ENCODE measurements around the gene CRTAP.
A peak's percentile ranks its signal among the peaks of the same experiment; 100 is the strongest.
"Not testable (repeated sequence)": the region's sequence is repeated elsewhere in the genome, so short reads cannot be mapped to it uniquely, and the experiment has no call there.

CRTAP gene

GRCh38 chr3:33113772-33114621 is at the start of gene CRTAP:
CRTAP (plus strand) TSS chr3:33114014; CDS start chr3:33114078, 64 bp downstream.
- DNase-seq: peak; percentile 81

- DNase-seq: no peak
These were observed 48.9 kb upstream of the CRTAP start for GRCh38 chr3:33064929-33065328.

DNA sequence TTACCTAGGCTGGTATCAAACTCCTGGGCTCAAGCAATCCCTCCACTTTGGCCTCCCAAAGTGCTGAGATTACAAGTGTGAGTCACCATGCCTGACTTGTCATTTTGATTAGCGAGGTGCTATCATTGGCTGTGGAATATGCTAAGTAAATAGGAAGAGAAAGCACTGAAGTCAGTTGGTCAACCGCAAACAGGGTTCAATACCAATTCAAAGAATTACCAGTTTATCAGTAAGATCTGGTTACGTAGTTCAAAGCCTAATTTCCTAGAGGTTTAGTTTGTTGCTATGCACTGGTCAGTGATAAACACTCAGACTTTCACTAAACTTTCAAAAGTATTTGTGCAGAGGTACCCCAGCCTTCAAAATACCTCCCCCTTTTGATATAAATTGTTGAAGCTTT is 46.3 kb upstream of the CRTAP start:
- DNase-seq: no peak

DNA sequence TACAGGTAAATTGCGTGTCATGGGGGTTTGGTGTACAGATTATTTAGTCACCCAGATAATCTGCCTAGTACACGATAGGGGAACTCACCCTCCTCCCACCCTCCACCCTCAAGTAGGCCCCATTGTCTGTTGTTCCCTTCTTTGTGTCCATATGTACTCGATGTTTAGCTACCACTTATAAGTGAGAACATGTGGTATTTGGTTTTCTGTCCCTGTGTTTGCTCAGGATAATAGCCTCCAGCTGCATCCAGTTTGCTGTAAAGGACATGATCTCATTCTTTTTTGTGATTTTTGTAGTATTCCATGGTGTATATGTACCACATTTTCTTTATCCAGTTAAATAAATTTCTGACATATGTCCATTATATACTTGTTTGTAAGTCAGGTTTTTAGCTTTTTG is 44.0 kb upstream of the CRTAP start:
- DNase-seq: peak; percentile 8

DNA sequence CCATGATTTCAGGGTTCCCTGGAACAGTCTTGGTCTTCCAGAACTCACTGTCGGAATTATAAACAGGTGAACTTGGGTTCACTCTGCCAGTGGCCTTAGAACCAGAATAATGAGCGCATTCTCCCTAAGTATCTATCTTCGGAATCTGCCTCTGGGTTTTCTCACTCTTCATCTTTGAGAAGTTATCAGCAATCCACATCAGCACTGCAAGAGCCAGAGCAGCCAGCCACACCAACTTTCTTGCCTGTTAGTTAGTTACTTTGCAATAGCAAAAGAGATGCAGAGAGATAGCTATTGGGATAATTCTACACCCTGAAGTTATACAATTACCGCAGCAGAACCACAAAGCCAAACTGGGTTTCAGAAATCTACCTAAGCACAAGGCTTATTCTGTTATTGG is 42.6 kb upstream of the CRTAP start:
- no peak for DNase-seq

- no peak for DNase-seq
These were observed 41.9 kb upstream of the CRTAP start for GRCh38 chr3:33071946-33072345.

DNA sequence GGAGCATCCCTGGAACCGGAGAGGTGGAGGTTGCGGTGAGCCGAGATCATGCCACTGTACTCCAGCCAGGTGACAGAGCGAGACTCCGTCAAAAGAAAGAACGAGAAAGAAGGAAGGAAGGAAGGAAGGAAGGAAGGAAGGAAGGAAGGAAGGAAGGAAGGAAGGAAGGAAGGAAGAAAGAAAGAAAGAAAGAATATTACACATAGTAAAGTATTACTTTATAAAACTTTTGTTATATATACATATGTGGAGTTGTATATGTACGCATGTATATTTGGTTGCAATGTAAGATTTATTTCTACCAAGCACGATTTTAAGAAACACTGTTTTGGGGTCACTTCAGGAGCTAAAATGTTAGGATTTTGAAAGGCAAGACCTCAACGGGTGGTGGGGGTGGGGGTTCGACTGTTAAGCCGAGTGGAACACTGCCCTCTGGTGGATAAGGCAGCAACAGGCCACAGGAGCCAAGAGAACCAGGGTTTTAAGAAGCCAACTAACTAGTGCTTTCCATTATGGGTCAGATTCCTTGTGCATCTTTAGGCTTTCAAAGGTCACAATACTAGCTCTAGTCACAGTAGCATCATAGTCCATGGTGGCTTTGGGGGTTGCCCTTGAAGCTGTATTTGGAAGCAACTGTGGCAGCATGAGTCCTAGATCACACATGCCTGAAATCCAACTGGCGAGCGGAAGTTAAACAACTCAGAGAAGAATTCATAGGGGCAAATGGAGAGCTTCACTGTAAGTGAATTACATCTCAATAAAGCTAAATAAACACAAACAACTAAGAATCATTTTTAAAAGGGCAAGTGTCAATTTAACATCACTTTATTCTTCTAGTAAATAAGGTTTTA is 39.4 kb upstream of the CRTAP start:
- DNase-seq: no peak

- no peak for DNase-seq
These were observed 37.8 kb upstream of the CRTAP start for GRCh38 chr3:33075995-33076394.

DNA sequence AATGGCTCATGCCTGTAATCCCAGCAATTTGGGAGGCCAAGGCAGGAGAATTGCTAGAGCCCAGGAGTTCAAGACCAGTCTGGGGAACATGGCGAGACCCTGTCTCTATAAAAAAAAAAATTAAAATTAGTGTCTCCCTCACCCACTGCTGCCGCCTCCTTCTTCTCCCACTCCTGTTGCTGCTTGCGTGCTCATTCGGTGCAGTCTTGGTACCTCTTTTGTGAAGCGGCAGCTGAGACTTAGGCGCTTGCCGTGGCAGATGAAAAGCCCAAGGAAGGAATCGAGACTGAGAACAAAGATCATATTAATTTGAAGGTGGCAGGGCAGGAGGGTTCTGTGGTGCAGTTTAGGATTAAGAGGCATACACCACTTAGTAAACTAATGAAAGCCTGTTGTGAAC is 36.9 kb upstream of the CRTAP start:
- no peak for DNase-seq

DNA sequence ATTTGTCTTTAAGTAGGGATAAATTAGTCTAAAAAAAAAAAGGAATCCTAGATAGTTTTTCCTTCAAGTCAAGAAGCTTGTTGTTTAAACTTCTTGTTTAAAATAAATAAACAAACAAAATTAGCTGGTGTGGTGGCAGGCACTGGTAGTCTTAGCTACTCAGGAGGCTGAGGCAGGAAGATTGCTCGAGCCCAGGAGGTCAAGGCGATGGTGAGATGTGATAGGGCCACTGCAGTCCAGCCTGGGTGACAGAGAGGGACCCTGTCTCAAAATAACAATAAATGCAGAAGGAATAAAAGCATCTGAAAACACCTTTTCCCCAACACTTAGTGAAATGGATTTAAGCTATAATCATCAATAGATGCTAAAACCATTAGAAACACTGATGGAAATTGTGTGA is 35.8 kb upstream of the CRTAP start:
- DNase-seq: no peak

DNA sequence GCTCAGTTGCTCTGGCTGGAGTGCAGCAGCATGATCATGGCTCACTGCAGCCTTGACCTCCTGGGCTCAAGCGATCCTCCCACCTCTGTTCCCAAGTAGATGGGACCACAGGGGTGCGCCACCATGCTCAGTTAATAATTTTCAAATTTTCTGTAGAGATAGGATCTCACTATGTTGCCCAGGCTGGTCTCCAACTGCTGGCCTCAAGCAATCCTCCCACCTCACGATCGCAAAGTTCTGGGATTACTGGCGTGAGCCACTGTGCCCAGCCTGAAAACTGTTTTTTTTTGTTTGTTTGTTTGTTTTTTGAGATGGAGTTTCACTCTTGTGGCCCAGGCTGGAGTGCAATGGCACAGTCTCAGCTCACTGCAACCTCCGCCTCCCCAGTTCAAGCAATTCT is 34.0 kb upstream of the CRTAP start:
- not testable (repeated sequence) for DNase-seq

DNA sequence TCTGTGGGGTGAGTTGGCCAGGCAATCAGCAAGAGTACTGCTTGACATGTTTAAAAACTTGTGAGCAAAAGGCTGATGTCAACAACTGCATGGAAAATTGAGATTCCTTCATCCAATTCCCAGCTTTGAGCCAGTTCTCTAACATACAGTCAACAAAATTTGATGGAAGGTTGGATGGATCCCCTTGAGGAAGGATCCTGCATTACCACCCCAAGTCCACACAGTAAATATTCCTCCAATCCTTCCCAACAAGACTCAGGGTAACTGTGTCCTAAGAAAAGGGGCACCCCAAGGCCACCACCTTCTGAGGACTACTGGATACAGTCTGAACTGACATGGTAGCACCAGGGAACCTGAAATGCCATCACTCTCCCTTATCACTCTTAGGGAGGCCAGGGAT is 32.0 kb upstream of the CRTAP start:
- DNase-seq: no peak

- no peak for DNase-seq
These were observed 29.9 kb upstream of the CRTAP start for GRCh38 chr3:33083958-33084357.

DNA sequence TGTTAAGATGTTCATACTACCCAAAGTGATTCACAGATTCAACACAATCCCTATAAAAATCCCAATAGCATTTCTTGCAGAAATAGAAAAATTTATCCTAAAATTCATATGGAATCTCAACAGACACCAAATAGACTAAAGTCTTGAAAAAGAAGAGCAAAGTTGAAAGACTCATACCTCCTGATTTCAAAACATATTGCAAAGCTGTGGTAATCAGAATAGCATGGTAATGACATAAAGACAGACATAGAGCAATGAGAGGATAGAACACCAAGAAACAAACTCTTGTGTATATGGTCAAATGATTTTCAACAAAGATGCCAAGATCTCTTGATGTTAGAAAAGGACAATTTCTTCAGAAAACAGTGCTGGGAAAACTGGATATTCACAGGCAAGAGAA is 25.1 kb upstream of the CRTAP start:
- no peak for DNase-seq

DNA sequence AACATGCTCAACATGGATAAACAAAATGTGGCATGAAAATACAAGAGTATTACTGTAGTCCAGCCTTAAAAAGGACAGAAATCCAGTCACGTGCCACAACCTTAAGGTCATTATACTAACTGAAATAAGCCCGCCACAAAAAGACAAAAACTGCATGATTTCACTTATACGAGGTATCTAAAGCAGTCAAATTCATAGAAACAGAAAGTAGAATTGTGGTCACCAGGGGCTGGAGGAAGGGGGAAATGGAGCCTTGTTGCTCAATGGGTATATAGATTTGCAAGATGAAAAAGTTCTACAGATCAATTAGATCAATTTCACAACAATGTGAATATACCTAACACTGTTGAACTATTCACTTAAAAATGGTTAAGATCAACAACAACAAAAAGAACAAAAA is 24.3 kb upstream of the CRTAP start:
- no peak for DNase-seq

- no peak for DNase-seq
These were observed 22.1 kb upstream of the CRTAP start for GRCh38 chr3:33091746-33092145.

- DNase-seq: no peak
These were observed 21.1 kb upstream of the CRTAP start for GRCh38 chr3:33092496-33093254.

- no peak for DNase-seq
These were observed 20.0 kb upstream of the CRTAP start for GRCh38 chr3:33093847-33094246.

- DNase-seq: no peak
These were observed 18.4 kb upstream of the CRTAP start for GRCh38 chr3:33095436-33095835.

- peak; percentile 22 for DNase-seq
These were observed 17.5 kb upstream of the CRTAP start for GRCh38 chr3:33096093-33096868.

DNA sequence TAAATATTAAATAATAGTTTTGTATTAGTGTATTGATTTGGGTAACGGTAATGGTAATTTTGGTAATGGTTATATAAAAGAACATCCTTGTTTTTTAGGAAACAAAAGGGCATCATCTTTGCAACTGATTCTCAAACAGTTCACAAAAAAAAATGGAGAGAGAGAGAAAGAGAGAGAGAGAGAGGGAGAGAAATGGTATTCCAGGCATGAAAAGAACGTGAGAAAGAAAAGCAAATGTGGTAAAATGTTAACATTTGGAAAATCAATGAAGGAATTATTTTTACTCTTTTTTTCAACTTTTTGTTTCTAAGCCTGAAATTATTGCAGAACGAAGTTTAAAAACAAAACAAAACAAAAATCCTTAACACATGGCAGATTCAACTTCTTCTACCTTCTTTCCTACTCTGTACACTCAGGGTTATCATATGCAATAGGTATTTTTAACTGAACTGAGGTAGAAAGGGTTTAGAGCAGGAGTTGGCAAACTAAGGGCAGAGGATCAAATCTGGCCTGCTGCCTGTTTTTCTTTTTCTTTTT is 14.6 kb upstream of the CRTAP start:
- no peak for DNase-seq

DNA sequence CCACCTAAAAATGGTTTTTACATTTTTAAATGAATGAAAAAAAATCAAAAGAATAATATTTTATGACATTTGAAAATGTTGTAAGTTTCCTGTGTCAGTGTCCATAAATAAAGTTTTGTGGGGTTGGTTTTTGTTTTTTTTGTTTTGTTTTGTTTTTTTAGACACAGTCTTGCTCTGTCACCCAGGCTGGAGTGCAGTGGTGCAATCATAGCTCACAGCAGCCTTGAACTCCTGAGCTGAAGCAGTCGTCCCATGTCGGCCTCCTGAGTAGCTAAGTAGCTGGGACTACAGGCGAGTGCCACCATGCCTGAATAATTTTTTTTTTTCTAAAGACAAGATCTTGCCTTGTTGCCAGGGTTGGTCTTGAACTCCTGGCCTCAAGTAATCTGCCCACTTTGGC is 14.1 kb upstream of the CRTAP start:
- DNase-seq: no peak
